Activated CD8-positive, alpha-beta memory T cell treated with anti-CD3 and anti-CD28 coated beads, Interleukin-2, amount 10 ng/mL, durations not matched to agents 7 days and 5 days (primary cell): ENCODE results near the gene SMIM45.

ENCODE experiments used
- ATAC-seq: fragments of 150-1000 bp; cut with Tn5 transposase; one replicate; pipeline ENCODE4 v1.10.0; 2021; ENCODE audit warnings: moderate library complexity
- CTCF ChIA-PET: fragments of 350-600 bp; sonication (Branson Sonifier 250); formaldehyde crosslinking; loops from one replicate; lab custom pipeline; 2021; ENCODE audit warnings: antibody characterized with exemption; lab: Charles Lee
- DNase-seq: peaks from one replicate; pipeline ENCODE4 v3.0.0-alpha.2; 2020
- H3K27ac Mint-ChIP-seq: one replicate; pipeline ENCODE4 v1.8.0; 2021; ENCODE audit warnings: mild to moderate bottlenecking, mixed read lengths
- H3K27me3 Mint-ChIP-seq: one replicate; pipeline ENCODE4 v1.8.0; 2021; ENCODE audit warnings: mixed read lengths
- H3K36me3 Mint-ChIP-seq: one replicate; pipeline ENCODE4 v1.8.0; 2021; ENCODE audit warnings: mild to moderate bottlenecking, mixed read lengths
- H3K4me1 Mint-ChIP-seq: one replicate; pipeline ENCODE4 v1.8.0; 2021; ENCODE audit warnings: mixed read lengths
- H3K4me3 Mint-ChIP-seq: one replicate; pipeline ENCODE4 v1.8.0; 2021; ENCODE audit warnings: mild to moderate bottlenecking, moderate library complexity, mixed read lengths
- H3K9me3 Mint-ChIP-seq: one replicate; pipeline ENCODE4 v1.8.0; 2022; ENCODE audit warnings: low read depth, mixed read lengths

The SMIM45 gene

DNA sequence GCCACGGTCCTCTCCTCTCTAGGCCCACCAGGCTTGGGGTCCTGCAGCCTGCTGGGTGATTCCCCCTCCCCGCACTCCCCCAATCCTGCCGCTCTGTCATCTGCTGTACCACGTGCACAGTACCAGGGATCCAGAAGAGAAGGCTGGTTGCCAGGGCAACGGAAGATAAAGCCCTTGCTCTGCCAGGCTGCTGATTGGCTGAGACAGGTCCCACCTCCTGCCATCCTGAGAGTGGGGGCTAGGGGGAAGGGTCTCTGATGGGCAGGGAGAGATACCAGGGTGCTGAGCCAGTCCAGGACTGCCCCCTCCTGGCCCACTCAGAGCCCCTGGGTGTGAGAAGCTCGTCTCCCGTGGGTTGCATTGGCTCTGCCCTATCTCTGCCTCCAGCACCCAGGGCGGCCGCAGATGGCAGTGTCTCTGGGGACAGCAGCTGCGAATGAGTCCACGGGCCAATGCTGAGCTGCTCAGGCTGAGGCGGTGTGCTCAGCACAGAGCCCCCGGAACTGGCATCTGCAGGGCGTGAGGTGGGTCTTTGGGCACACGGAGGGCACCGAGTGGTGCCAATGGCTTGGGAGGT, at the start of gene SMIM45:
TSS of gene SMIM45 (plus strand) at position 253 of the 577 bp plus-strand sequence.
- Mint-ChIP-seq H3K4me1 (peaks cover 16% of the 10 kb centered on the region), H3K9me3 (no peaks in the 10 kb centered on the region), H3K4me3 (no peak within 1 kb of the TSS), H3K27me3 (no peaks in the 10 kb centered on the region), H3K36me3 (no peaks in the 10 kb centered on the region), H3K27ac (no peak within 1 kb of the TSS)
- CTCF ChIA-PET: interaction anchor here (1.0 to 1.2 kb wide), 2 partner anchors 8 to 255 kb away, joined by 3 read pairs; no protein-coding TSS in a partner anchor
- ATAC-seq (no peak), DNase-seq (no peak)

DNA sequence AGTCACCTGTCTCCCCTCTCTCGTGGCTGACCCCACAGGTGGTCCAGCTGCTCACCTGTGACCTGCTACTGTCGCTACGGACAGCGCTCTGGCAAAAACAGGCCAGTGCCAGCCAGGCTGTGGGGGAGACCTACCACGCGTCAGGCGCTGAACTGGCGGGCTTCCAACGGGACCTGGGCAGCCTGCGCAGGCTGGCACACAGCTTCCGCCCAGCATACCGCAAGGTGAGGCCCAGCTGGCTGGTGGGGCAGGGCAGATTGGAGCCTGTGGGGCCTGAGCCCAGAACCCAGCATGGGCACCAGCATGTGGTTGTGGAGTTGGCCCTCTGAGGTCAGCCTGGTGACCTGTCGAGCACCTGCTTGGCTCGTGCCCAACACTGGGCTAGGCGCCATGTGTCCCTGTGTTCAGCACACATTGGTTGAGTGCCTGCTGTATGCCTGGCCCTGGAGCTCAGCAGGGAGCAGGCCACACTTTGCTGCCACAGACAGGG, 49.0 kb upstream of the SMIM45 start:
- H3K4me3 Mint-ChIP-seq: no peak overlapping the region
- H3K27ac Mint-ChIP-seq: no peak overlapping the region
- ATAC-seq (no peak), DNase-seq (no peak)
- H3K4me1 Mint-ChIP-seq: peaks cover 8% of the 10 kb centered on the region
- CTCF ChIA-PET: interaction anchor here (0.6 to 1.3 kb wide), 4 partner anchors 11 to 205 kb away, joined by 3 to 4 read pairs (median 3); no protein-coding TSS in a partner anchor
- H3K36me3 Mint-ChIP-seq: peaks cover 9% of the 10 kb centered on the region
- H3K9me3 Mint-ChIP-seq: no peaks in the 10 kb centered on the region
- H3K27me3 Mint-ChIP-seq: no peaks in the 10 kb centered on the region

DNA sequence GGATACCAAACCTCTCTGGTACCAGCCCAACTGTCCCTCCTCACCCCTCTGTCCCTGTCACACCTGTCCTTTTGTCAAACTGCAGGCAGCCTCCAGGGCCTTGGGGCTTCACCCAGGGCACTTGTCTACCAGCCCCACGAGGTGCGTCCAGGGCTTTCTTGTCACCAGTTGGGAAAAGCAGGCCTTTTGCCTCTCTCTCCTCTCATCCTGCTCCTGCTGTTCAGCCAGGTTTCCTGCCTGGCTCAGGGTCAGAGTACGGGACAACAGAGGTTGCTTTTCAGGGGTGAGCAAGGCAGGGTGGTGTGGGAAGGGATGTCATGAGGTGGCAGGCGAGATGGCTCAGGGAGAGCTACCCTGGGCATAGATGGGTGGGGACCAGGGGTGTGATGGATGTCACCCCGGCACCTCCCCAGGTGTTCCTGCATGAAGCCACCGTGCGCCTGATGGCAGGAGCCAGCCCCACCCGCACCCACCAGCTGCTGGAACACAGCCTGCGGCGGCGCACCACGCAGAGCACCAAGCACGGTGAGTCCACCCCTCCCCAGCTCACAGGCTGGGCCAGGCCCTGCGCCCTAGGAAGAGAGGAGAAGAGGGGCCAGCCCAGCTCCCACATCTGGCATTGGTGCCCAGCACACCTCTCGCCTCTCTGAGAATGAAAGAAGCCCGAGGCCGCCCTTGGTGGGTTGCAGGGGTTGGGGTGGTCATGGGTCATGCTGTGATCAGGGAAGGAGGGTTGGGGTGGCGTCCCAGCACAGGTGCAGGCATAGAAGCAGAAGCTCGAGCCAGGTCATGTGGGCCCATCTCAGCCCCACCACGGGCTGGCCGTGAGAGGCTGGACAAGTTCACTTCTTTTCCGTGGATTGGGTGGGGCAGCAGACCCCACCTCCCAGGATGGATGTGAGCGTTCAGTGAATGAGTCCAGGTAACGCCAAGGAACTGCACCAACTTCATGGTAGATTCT, 47.2 kb upstream of the SMIM45 start:
- peaks cover 3% of the 10 kb centered on the region for H3K36me3 Mint-ChIP-seq
- no peak for ATAC-seq
- H3K4me3 Mint-ChIP-seq: no peak overlapping the region
- H3K9me3 Mint-ChIP-seq: no peaks in the 10 kb centered on the region
- no peak for DNase-seq
- CTCF ChIA-PET: interaction anchor here (1.9 kb wide), 1 partner anchor 36 kb away, joined by 4 read pairs; no protein-coding TSS in a partner anchor
- peaks cover 8% of the 10 kb centered on the region for H3K27me3 Mint-ChIP-seq
- H3K4me1 Mint-ChIP-seq: peaks cover 24% of the 10 kb centered on the region
- no peak overlapping the region for H3K27ac Mint-ChIP-seq

DNA sequence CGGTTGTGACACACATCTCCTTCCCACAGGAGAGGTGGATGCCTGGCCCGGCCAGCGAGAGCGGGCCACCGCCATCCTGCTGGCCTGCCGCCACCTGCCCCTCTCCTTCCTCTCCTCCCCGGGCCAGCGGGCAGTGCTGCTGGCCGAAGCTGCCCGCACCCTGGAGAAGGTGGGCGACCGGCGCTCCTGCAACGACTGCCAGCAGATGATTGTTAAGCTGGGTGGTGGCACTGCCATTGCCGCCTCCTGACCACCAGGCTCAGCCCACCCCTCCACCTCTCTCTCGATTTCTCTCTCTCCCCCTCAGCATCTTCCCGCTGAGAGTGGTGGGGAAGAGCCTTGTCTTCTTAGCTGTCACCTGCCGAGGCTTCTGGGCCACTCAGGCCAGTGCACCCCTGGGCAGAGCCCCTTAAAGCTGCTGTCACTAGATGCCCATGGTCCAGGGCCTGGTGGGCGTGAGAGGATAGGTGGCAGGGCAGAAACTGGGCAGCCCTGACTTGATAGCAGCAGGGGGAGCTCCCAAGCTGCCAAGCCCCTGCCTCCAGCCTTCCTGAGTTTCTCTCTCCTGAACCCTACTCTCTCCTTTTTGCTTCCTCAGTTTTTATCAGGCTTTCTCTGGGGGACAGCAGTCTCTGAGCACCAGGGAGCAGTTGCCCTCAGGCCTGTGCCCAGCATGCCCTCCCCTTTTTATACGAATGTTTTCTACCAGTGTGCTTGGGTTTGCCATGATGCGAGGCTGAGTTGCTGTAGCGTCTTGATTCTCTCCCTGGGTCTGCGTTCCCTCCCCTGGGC, 46.3 kb upstream of the SMIM45 start:
- DNase-seq (no peak), ATAC-seq (no peak)
- peak overlapping the region; percentile 20 for H3K27ac Mint-ChIP-seq
- H3K36me3 Mint-ChIP-seq: peaks cover 3% of the 10 kb centered on the region
- CTCF ChIA-PET: interaction anchor here (1.9 kb wide), 1 partner anchor 35 kb away, joined by 4 read pairs; no protein-coding TSS in a partner anchor
- H3K4me3 Mint-ChIP-seq: no peak overlapping the region
- H3K9me3 Mint-ChIP-seq: no peaks in the 10 kb centered on the region
- peaks cover 25% of the 10 kb centered on the region for H3K4me1 Mint-ChIP-seq
- H3K27me3 Mint-ChIP-seq: peaks cover 11% of the 10 kb centered on the region

DNA sequence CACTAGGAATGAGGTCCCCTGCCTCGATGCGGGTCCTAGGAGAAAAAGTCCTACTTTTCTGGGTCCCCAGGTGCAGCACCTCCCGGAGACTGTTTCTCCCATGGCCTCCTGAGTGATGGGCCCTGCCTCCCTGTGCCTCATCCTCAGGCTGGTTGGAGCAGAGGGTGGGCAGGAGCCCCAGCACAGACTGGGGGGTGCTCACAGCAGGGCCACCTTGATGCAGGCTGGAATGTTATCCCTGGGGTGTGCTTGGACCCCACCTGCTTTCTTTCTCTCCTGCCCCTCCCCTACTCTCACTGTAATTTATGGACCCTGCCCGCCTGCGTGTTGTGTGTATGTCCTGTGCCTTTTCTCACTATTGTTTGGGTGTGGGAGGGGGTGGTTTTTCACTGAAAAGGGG, 45.1 kb upstream of the SMIM45 start:
- Mint-ChIP-seq H3K9me3 (no peaks in the 10 kb centered on the region), H3K36me3 (peaks cover 3% of the 10 kb centered on the region), H3K4me3 (no peak overlapping the region), H3K27me3 (peaks cover 20% of the 10 kb centered on the region), H3K4me1 (peaks cover 27% of the 10 kb centered on the region), H3K27ac (no peak overlapping the region)
- CTCF ChIA-PET: interaction anchor here (0.5 to 2.7 kb wide), 2 partner anchors 34 to 82 kb away, joined by 5 to 15 read pairs; no protein-coding TSS in a partner anchor
- no peak for ATAC-seq
- no peak for DNase-seq

DNA sequence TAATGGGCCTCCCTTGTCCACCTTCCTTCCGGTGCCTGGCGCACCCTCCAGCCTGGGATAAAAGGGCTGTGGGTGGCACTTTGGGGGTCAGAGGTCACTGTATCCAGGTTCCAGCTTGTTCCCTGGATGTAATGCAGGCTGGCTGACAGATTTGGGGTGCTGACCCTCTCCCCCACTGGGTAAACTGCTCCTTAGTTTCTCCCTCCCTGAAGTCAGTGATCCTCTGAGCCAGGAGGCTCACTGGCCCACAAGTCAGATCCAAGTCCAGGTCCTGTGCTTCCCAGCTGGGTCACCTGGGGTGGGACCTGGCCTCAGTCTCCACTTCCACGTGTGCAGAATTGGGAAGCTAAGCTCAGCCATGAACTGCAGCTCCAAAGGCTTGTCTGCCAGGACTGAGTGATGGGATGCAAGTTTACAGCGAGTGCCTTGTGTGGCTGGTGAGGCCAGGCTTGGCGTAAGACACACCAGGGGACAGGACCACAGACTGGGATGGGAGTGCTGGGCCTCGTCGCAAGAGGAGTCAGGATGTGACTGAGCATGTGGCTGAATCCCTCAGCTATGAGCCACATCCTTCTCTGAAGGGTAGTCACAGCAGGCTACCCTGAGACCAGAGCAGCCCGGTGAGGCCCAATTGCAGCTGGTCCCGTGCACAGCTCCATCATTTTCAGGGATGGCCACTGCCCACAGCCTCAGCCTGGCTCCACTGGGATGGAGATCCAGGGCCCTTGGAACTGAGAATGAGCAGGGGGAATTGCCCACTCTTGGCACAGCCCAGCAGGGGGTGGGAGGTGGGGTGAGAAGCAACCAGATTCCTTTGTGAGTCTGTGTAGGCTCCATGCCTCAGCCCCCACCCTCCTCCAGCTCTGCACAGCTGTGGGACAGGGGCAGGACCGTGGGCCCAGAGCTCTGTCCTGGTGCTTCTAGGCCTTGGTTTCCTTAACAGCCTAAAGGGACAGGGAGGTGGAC, 44.2 kb upstream of the SMIM45 start:
- Mint-ChIP-seq H3K36me3 (peaks cover 3% of the 10 kb centered on the region), H3K27me3 (peaks cover 29% of the 10 kb centered on the region), H3K27ac (peak overlapping the region; percentile 63), H3K9me3 (no peaks in the 10 kb centered on the region), H3K4me1 (peaks cover 27% of the 10 kb centered on the region), H3K4me3 (no peak overlapping the region)
- CTCF ChIA-PET: interaction anchor here (0.5 to 2.7 kb wide), 10 partner anchors 9 to 504 kb away, joined by 3 to 15 read pairs (median 4); partner anchors contain the start of genes CENPM and TNFRSF13C
- ATAC-seq (peak; percentile 24), DNase-seq (peak; percentile 54)

DNA sequence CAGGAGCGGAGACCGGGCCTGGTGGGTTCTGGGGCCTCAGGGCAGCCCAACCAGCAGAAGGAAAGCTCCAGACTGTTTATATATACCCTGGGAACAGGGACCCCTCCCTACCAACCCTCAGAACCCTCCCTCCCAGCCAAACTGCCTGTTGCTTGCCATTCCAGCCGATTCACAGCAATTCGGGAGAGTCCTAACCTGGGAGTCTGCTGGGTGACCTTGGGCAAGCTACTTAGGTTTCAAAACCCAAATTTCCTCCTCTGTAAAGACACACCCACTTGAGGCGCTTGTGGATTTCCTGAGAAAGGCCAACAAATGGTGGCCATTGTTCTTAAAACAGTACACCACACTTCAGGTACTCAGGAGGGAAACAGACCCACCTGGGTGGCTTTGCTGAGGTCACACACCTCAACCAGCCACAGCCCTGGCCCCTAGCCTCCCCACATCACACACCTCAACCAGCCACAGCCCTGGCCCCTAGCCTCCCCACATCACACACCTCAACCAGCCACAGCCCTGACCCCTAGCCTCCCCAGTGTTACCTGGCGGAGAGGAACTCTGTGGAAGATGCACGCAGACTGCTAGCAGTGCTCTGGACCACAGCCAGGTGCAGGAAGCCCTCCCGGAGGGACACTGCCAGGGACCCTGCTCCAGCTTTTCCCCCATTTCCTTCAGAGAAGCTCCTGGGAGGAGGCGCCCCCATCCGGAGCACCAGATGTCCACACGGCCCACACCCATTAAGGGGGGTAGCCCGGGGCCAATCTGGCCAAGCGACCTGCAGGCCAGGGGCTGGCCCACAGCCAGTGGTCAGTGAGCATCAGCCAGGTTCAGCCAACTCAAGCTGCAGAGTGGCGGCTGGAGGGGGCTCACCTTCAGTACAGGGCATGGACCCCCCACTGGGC, 43.3 kb upstream of the SMIM45 start:
- peak; percentile 73 for DNase-seq
- peak; percentile 37 for ATAC-seq
- Mint-ChIP-seq H3K4me1 (peaks cover 27% of the 10 kb centered on the region), H3K27ac (peak overlapping the region; percentile 63), H3K9me3 (no peaks in the 10 kb centered on the region), H3K27me3 (peaks cover 38% of the 10 kb centered on the region), H3K4me3 (peak overlapping the region; percentile 32), H3K36me3 (peaks cover 3% of the 10 kb centered on the region)
- CTCF ChIA-PET: interaction anchor here (0.8 to 2.7 kb wide), 9 partner anchors 8 to 505 kb away, joined by 3 to 15 read pairs (median 4); partner anchors contain the start of genes CENPM and TNFRSF13C

DNA sequence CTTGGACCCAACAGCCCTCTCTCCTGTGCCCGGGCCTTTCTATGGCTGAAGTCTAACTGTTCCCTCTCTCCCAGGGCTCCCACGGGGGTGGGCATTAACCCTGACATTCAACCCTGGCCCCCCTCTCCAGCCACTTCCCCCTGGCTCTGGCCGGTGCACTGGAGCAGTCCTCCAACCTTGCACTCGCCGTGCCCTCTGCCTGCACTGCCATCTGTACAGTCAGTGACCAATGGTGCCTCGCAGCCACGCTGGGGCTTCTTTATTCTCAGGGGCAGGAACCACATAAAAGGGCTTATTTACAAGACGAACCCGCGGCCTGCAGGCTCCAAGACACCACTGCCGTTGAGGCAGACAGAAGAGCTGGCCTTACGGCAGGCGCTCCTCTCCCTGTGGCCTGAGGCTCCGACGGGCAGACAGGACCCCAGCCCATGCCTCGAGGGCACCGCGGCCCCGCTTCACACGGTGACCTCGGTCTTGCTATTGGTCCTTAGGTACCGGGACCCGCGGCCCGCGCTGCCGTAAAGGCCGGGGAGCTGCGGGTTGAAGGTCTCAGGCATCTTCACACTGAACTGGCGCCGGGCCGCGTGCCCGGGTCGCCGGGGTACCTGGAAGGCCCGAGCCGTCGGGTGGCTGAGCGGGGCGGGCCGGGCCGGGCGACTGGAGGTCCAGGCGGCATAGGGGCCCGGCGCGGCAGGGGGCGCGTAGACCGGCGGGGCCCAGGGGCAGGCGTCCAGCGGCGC, 42.5 kb upstream of the SMIM45 start:
- H3K36me3 Mint-ChIP-seq: peaks cover 3% of the 10 kb centered on the region
- ATAC-seq (no peak), DNase-seq (no peak)
- CTCF ChIA-PET: interaction anchor here (2.0 to 2.7 kb wide), 3 partner anchors 17 to 242 kb away, joined by 6 to 15 read pairs (median 12); partner anchors contain the start of gene TNFRSF13C
- H3K27ac Mint-ChIP-seq: no peak overlapping the region
- H3K9me3 Mint-ChIP-seq: no peaks in the 10 kb centered on the region
- no peak overlapping the region for H3K4me3 Mint-ChIP-seq
- H3K27me3 Mint-ChIP-seq: peaks cover 38% of the 10 kb centered on the region
- H3K4me1 Mint-ChIP-seq: peaks cover 27% of the 10 kb centered on the region

DNA sequence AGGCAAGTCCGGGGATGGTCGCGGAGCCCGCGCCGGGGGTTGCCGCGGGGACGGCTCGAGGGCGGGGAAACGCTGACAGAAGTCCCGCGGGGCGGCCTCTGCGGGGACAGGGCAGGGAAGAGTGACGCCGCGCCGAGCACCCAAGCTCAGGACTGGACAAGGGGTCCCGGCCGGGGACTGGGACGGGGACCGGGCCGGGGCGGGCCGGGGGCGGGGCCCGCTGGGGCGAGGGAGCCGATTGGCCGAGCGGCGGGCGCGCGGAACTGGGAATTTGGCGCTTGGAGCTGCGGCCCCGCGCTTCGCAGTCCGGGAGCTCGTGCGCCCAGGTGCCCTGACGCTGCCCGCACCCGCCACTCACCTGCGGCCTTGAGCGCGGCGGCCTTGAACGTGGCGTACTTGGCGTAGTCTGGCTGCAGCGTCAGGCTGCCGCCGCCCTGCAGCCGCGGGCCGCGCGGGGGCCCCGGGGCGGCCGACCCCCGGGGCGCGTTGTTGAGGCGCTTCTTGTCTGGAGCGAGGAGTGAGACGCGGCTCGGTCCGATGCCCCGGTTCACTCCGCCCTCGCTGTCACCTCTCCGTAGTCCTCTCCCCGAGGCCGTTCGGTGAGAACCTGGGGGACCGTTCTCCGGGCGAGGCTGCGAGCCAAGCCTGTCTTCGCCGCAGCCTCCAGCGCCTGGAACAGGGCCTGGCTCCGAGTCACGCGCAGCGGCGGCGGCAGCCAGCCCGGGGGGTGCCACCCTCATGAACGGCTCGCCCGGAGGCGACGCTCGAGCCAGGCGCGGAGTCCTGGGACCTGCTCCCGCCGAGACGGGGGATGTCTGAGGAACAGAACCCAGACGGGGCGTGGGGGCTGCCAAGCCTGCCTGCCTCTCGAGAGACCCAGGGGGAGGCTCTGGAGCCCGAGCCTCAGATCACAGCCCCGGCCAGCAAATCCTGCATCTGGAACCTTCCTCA, 41.6 kb upstream of the SMIM45 start:
- CTCF ChIA-PET: interaction anchor here (1.0 kb wide), 1 partner anchor 223 kb away, joined by 3 read pairs; no protein-coding TSS in a partner anchor
- ATAC-seq: peak; percentile 25
- Mint-ChIP-seq H3K27me3 (peaks cover 40% of the 10 kb centered on the region), H3K27ac (no peak overlapping the region), H3K4me3 (no peak overlapping the region), H3K36me3 (peaks cover 3% of the 10 kb centered on the region), H3K4me1 (peaks cover 27% of the 10 kb centered on the region), H3K9me3 (no peaks in the 10 kb centered on the region)
- DNase-seq: no peak
